ENCODE results near the gene TSPAN3.

DNA sequence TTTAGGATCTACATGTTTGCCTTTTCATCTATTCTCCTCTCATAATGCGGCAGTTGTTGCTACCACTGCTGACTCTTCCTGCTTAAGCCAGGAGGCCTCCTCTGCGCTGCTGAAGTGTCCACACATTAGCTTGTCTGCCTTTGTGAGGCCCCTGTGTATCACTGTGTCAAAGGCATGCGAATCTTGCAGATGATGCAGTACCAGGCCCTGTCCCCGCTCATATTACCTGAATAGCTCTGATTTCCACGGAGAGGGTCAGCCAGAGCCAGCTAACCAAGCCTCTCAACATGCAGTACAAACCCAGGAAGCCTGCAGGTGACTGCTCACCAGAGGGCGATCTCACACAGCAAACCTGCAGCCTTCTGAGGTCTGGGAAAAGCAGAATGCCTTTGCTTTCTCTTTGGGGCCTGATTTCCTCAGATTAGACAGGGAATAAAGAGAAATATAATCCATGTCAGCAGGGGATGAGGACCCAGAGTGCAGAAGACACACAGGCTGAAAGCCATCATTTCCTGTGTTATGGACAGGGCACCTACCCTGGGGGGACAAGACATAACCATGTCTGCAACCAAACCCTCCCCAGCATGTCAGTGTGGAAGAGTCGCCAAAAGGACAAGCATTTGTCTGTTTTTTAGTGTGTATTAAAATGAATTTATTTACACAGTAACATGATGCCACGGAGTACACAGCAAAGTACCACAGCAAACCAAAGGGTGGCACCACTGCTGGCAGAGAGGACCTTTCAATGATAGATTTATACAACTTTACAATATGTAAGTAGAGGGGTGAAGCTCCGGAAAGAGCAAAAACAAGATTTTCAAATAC lies 36.8 kb upstream of the TSPAN3 start:
- TF ChIP-seq, protein P1, sequence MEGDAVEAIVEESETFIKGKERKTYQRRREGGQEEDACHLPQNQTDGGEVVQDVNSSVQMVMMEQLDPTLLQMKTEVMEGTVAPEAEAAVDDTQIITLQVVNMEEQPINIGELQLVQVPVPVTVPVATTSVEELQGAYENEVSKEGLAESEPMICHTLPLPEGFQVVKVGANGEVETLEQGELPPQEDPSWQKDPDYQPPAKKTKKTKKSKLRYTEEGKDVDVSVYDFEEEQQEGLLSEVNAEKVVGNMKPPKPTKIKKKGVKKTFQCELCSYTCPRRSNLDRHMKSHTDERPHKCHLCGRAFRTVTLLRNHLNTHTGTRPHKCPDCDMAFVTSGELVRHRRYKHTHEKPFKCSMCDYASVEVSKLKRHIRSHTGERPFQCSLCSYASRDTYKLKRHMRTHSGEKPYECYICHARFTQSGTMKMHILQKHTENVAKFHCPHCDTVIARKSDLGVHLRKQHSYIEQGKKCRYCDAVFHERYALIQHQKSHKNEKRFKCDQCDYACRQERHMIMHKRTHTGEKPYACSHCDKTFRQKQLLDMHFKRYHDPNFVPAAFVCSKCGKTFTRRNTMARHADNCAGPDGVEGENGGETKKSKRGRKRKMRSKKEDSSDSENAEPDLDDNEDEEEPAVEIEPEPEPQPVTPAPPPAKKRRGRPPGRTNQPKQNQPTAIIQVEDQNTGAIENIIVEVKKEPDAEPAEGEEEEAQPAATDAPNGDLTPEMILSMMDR (IDR thresholded peaks at IDR 0.05), result peak; percentile 64
- no peak for TF ChIP-seq EZH2 (IDR thresholded peaks at IDR 0.05; ENCODE audit: borderline replicate concordance, insufficient read depth, low read depth, low read length, poor library complexity, severe bottlenecking)

Measured in B cell (primary cell).